Fibroblast of lung (primary cell): ENCODE measurements around the gene TMEM139. TPM values are rescaled to one million over a fixed set of nuclear protein-coding genes. Genes with fewer than 3 reads are reported as not detected.

ENCODE experiments used
- DNase-seq, 2 donors: peaks; one replicate each; pipeline versions ENCODE4 v3.0.0 to v3.0.0-alpha.2; 2010; ENCODE audit warnings: low read depth in 2 of 2
- H2AFZ ChIP-seq: 2 replicates; pipeline ENCODE4 v1.5.1; 2012; ENCODE audit warnings: low read length, control low read depth, inconsistent platforms
- H3K27ac ChIP-seq: 2 replicates; pipeline ENCODE4 v1.5.1; 2011; ENCODE audit warnings: low read length, control low read depth; ENCODE audit not compliant: insufficient read depth
- H3K27me3 ChIP-seq: 2 replicates; pipeline ENCODE4 v1.5.1; 2011; ENCODE audit warnings: mild to moderate bottlenecking, low read length; ENCODE audit not compliant: control insufficient read depth, insufficient read depth
- H3K36me3 ChIP-seq: 2 replicates; pipeline ENCODE4 v1.5.1; 2011; ENCODE audit warnings: low read length; ENCODE audit not compliant: control insufficient read depth, insufficient read depth
- H3K4me1 ChIP-seq: 2 replicates; pipeline ENCODE4 v1.5.1; 2011; ENCODE audit warnings: low read length; ENCODE audit not compliant: control insufficient read depth, insufficient read depth; ENCODE audit errors: extremely low read depth
- H3K4me2 ChIP-seq: 2 replicates; pipeline ENCODE4 v1.5.1; 2011; ENCODE audit warnings: low read length, control low read depth; ENCODE audit not compliant: insufficient read depth; ENCODE audit errors: extremely low read depth
- H3K4me3 ChIP-seq, 4 experiments: fragments of 200-600 bp in 1 of 4; sonication (generic) in 1 of 4; replicated peaks in 1 of 4; 2 replicates each; pipeline ENCODE4 v1.5.1; 2011 to 2016; ENCODE audit warnings: low read length in 4 of 4, low read depth in 3 of 4, mild to moderate bottlenecking in 3 of 4, control low read depth in 2 of 4, inconsistent platforms in 1 of 4, mixed read lengths in 1 of 4; ENCODE audit not compliant: insufficient read depth in 1 of 4; ENCODE audit errors: control extremely low read depth in 1 of 4
- H3K79me2 ChIP-seq: 2 replicates; pipeline ENCODE4 v1.5.1; 2012; ENCODE audit warnings: mild to moderate bottlenecking, low read length, inconsistent platforms; ENCODE audit not compliant: control insufficient read depth, insufficient read depth
- H3K9ac ChIP-seq: 2 replicates; pipeline ENCODE4 v1.5.1; 2011; ENCODE audit warnings: mild to moderate bottlenecking, low read length, control low read depth; ENCODE audit not compliant: insufficient read depth
- H3K9me3 ChIP-seq: 2 replicates; pipeline ENCODE4 v1.5.1; 2012; ENCODE audit warnings: low read depth, low read length; ENCODE audit not compliant: control insufficient read depth, insufficient read depth
- H4K20me1 ChIP-seq: 2 replicates; pipeline ENCODE4 v1.5.1; 2011; ENCODE audit warnings: low read length; ENCODE audit not compliant: control insufficient read depth, insufficient read depth; ENCODE audit errors: extremely low read depth
- EZH2 ChIP-seq: IDR thresholded peaks from 2 replicates; pipeline ENCODE4 v1.5.1; 2012; ENCODE audit warnings: low read length, control low read depth, mild to moderate bottlenecking; ENCODE audit errors: missing control alignments
- polyA plus RNA-seq, 2 donors: library from polyadenylated mRNA; depleted of rRNA in 1 of 2; stranded (reverse) in 1 of 2; unstranded in 1 of 2; fragments of >200 nt; gene quantifications; 2 replicates each; pipeline ENCODE4 v1.2.1, GENCODE V29; 2011 to 2012; ENCODE audit warnings: missing spikeins in 1 of 2
- total RNA-seq: library from RNA; depleted of rRNA; stranded (reverse); fragments of >200 nt; gene quantifications from 2 replicates; pipeline ENCODE4 v1.2.1, GENCODE V29; 2014
- TF ChIP-seq, protein P1 (sequence below), 2 donors: IDR thresholded peaks in 1 of 2; conservative IDR thresholded peaks in 1 of 2; 1 replicate in 1 of 2; 2 replicates in 1 of 2; pipeline ENCODE4 v1.5.1; 2011 to 2012; ENCODE audit warnings: low read length in 2 of 2, control low read depth in 1 of 2, inconsistent platforms in 1 of 2, low read depth in 1 of 2, mild to moderate bottlenecking in 1 of 2

The TMEM139 gene
- total and polyA plus RNA-seq, 2 donors (not counting 1 experiment from before 2014, with no cell fraction given): not detected

DNA sequence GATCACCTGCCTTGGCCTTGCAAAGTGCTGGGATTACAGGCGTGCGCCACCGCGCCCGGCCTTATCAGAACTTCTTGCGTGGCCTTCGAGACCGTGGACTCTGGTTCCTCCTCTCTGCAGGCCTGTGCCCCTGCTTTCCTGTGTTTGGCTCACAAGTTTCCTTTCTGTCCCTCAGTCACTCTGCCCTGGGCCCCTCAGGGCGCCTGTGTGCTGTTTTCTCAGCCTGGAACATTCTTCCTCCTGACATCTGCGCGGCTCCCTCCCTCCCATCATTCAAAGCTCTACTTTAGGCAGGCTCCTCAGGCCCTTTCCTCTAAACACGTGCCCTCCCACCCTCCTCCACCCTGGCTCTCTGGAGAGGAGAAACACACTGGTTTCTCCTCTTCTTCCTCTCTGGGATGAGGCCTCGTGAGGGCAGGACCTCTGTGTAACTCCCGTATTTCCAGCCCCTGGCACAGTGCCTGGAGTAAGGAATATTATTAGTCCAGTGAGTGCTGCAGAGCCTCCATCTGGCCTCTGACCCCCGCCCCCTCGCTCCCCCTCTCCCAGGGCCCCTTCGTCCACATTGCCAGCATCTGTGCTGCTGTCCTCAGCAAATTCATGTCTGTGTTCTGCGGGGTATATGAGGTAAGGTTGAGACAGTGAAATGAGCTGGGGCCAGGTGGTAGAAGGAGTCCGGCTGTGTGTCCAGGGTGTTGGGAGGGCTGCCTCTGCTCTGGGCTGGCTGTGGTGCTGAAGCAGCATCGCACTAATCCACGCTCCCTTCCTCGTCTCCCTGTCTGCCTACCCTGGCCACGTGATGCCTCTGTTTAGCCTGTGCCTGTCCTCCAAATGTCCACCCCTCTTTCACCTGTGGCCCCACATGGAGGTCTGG lies 38.2 kb downstream of the TMEM139 start:
- Histone ChIP-seq H3K4me3 (no peak overlapping the region), H3K27ac (no peak overlapping the region), H3K9me3 (no peaks in the 10 kb centered on the region), H4K20me1 (no peaks in the 10 kb centered on the region), H3K79me2 (no peaks in the 10 kb centered on the region), H3K4me2 (no peak overlapping the region), H3K9ac (no peak overlapping the region), H3K4me1 (peaks cover 2% of the 10 kb centered on the region), H3K36me3 (no peaks in the 10 kb centered on the region), H2AFZ (no peak overlapping the region), H3K27me3 (peaks cover 5% of the 10 kb centered on the region)
- no peak for TF ChIP-seq EZH2
- TF ChIP-seq, protein P1, sequence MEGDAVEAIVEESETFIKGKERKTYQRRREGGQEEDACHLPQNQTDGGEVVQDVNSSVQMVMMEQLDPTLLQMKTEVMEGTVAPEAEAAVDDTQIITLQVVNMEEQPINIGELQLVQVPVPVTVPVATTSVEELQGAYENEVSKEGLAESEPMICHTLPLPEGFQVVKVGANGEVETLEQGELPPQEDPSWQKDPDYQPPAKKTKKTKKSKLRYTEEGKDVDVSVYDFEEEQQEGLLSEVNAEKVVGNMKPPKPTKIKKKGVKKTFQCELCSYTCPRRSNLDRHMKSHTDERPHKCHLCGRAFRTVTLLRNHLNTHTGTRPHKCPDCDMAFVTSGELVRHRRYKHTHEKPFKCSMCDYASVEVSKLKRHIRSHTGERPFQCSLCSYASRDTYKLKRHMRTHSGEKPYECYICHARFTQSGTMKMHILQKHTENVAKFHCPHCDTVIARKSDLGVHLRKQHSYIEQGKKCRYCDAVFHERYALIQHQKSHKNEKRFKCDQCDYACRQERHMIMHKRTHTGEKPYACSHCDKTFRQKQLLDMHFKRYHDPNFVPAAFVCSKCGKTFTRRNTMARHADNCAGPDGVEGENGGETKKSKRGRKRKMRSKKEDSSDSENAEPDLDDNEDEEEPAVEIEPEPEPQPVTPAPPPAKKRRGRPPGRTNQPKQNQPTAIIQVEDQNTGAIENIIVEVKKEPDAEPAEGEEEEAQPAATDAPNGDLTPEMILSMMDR (conservative IDR thresholded peaks at IDR 0.05 in 1 of 2, IDR thresholded peaks at IDR 0.05 in 1 of 2; ENCODE audit: low read depth in 1 of 2, low read length in 2 of 2): no peak
- peak in 1 of 2 donors; percentile 44 for DNase-seq

DNA sequence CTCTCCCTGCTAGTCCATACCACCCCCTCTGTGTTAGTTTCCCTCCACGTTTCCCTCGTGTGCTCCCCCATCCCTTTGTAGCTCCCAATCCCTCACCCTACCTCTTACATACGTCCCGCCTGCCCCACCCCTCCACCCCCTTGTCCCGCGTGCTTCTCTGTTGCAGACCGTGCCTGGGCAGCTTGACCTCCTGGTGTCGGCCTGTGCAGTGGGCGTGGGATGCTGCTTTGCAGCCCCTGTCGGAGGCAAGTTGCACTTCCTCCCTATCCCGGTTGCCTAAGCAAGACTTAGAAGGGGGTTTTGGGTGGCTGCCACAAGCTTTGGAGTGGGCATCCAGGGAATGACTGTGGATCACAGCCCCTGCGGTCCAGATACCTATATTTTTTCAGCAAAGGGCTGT lies 38.9 kb downstream of the TMEM139 start:
- peaks cover 5% of the 10 kb centered on the region for H3K27me3 ChIP-seq
- peaks cover 2% of the 10 kb centered on the region for H3K4me1 ChIP-seq
- H3K4me3 ChIP-seq: no peak overlapping the region
- no peak overlapping the region for H2AFZ ChIP-seq
- H3K9ac ChIP-seq: no peak overlapping the region
- TF ChIP-seq EZH2: no peak
- TF ChIP-seq, protein P1 (conservative IDR thresholded peaks at IDR 0.05 in 1 of 2, IDR thresholded peaks at IDR 0.05 in 1 of 2; ENCODE audit: low read depth in 1 of 2, low read length in 2 of 2): no peak
- H3K4me2 ChIP-seq: no peak overlapping the region
- H3K27ac ChIP-seq: no peak overlapping the region
- DNase-seq: no peak
- no peaks in the 10 kb centered on the region for H4K20me1 ChIP-seq
- H3K36me3 ChIP-seq: no peaks in the 10 kb centered on the region
- no peaks in the 10 kb centered on the region for H3K9me3 ChIP-seq
- no peaks in the 10 kb centered on the region for H3K79me2 ChIP-seq

GRCh38 chr7:143325240-143325639 lies 40.5 kb downstream of the TMEM139 start:
- no peaks in the 10 kb centered on the region for H3K36me3 ChIP-seq
- H3K4me2 ChIP-seq: no peak overlapping the region
- peak in 1 of 2 donors; percentile 74 for DNase-seq
- H3K9ac ChIP-seq: no peak overlapping the region
- peaks cover 2% of the 10 kb centered on the region for H3K4me1 ChIP-seq
- no peaks in the 10 kb centered on the region for H3K27me3 ChIP-seq
- H4K20me1 ChIP-seq: no peaks in the 10 kb centered on the region
- TF ChIP-seq, protein P1 (conservative IDR thresholded peaks at IDR 0.05 in 1 of 2, IDR thresholded peaks at IDR 0.05 in 1 of 2; ENCODE audit: low read depth in 1 of 2, low read length in 2 of 2): no peak
- TF ChIP-seq EZH2: no peak
- H3K9me3 ChIP-seq: no peaks in the 10 kb centered on the region
- H3K79me2 ChIP-seq: no peaks in the 10 kb centered on the region
- no peak overlapping the region for H3K27ac ChIP-seq
- no peak overlapping the region for H3K4me3 ChIP-seq
- no peak overlapping the region for H2AFZ ChIP-seq
